H1 (cell line): ENCODE results near the gene AAR2. TPM values are rescaled to one million over a fixed set of nuclear protein-coding genes. Genes with fewer than 3 reads are reported as not detected.

Source experiments
- CTCF ChIA-PET: fragments of 300-600 bp; sonication (Branson Sonifier 250); formaldehyde crosslinking; loops from one replicate; lab custom pipeline; 2021; ENCODE audit not compliant: partially characterized antibody; lab: Charles Lee
- POLR2A ChIA-PET: fragments of 300-600 bp; sonication (Branson Sonifier 250); formaldehyde crosslinking; loops from one replicate; lab custom pipeline; 2021; ENCODE audit warnings: inconsistent platforms; ENCODE audit not compliant: partially characterized antibody; lab: Charles Lee
- DNase-seq, 2 experiments: peaks; one replicate each; pipeline versions ENCODE4 v3.0.0 to v3.0.0-alpha.2; 2010 to 2022; ENCODE audit warnings: low spot score in 2 of 2, low read depth in 1 of 2, mixed read lengths in 1 of 2
- FAIRE-seq: peaks from 2 replicates; lab custom pipeline; 2011; peaks lifted over from hg19 to GRCh38; lab: Jason Lieb, UNC
- H2AFZ ChIP-seq: 2 replicates; pipeline ENCODE4 v1.8.1; 2012; ENCODE audit warnings: low read length, inconsistent platforms
- H2AK5ac ChIP-seq: 2 replicates; pipeline ENCODE4 v1.6.1; 2013; ENCODE audit warnings: low read depth, low read length
- H2BK120ac ChIP-seq: replicated peaks from 2 replicates; pipeline ENCODE3; 2013; ENCODE audit warnings: low read depth, low read length, inconsistent platforms
- H2BK12ac ChIP-seq: 2 replicates; pipeline ENCODE4 v1.6.1; 2013; ENCODE audit warnings: low read depth, low read length
- H2BK15ac ChIP-seq: 2 replicates; pipeline ENCODE4 v1.6.1; 2013; ENCODE audit warnings: low read length
- H2BK20ac ChIP-seq: 2 replicates; pipeline ENCODE4 v1.6.1; 2013; ENCODE audit warnings: low read length
- H2BK5ac ChIP-seq: 2 replicates; pipeline ENCODE4 v1.6.1; 2013; ENCODE audit warnings: low read depth, low read length
- H3K14ac ChIP-seq: 2 replicates; pipeline ENCODE4 v1.6.1; 2013; ENCODE audit warnings: inconsistent platforms; ENCODE audit not compliant: insufficient read length
- H3K18ac ChIP-seq: 2 replicates; pipeline ENCODE4 v1.6.1; 2013; ENCODE audit warnings: low read length; ENCODE audit errors: extremely low read depth
- H3K23ac ChIP-seq: 2 replicates; pipeline ENCODE4 v1.6.1; 2013; ENCODE audit warnings: inconsistent platforms; ENCODE audit not compliant: insufficient read length
- H3K23me2 ChIP-seq: 2 replicates; pipeline ENCODE4 v1.6.1; 2013; ENCODE audit warnings: low read depth, low read length
- H3K27ac ChIP-seq: 2 replicates; pipeline ENCODE4 v1.6.1; 2011; ENCODE audit warnings: low read depth, low read length, inconsistent platforms
- H3K27me3 ChIP-seq, 4 experiments: replicated peaks in 1 of 4; 1 replicate in 1 of 4; 2 replicates in 3 of 4; pipeline versions ENCODE4 v1.6.1 to v1.8.1; 2011 to 2013; ENCODE audit warnings: low read length in 3 of 4, mild to moderate bottlenecking in 3 of 4, inconsistent platforms in 2 of 4, mixed read lengths in 2 of 4, moderate library complexity in 1 of 4; ENCODE audit not compliant: control insufficient read depth in 3 of 4, insufficient read depth in 3 of 4; ENCODE audit errors: extremely low read depth in 1 of 4
- H3K36me3 ChIP-seq, 4 experiments: 2 replicates each; pipeline versions ENCODE4 v1.6.1 to v1.8.1; 2011 to 2013; ENCODE audit warnings: mild to moderate bottlenecking in 4 of 4, low read length in 3 of 4, moderate library complexity in 2 of 4, control low read depth in 1 of 4, inconsistent platforms in 1 of 4; ENCODE audit not compliant: insufficient read depth in 4 of 4, control insufficient read depth in 2 of 4
- H3K4ac ChIP-seq: replicated peaks from 2 replicates; pipeline ENCODE3; 2013; ENCODE audit warnings: low read length, low read depth, mixed read lengths, inconsistent platforms; ENCODE audit not compliant: insufficient read length
- H3K4me1 ChIP-seq, 4 experiments: replicated peaks in 1 of 4; 1 replicate in 1 of 4; 2 replicates in 3 of 4; pipeline versions ENCODE4 v1.6.1 to v1.8.1; 2011 to 2013; ENCODE audit warnings: low read length in 3 of 4, inconsistent platforms in 2 of 4, mixed read lengths in 1 of 4; ENCODE audit not compliant: insufficient read depth in 4 of 4, control insufficient read depth in 3 of 4
- H3K4me2 ChIP-seq, 2 experiments: 2 replicates each; pipeline versions ENCODE4 v1.6.1 to v1.8.1; 2011 to 2013; ENCODE audit warnings: low read depth in 2 of 2, low read length in 2 of 2, control low read depth in 1 of 2, inconsistent platforms in 1 of 2, mild to moderate bottlenecking in 1 of 2; ENCODE audit not compliant: insufficient read depth in 1 of 2
- H3K4me3 ChIP-seq, 4 experiments: fragments of 200-600, 300-600 bp in 1 of 4; sonication (generic), shearing (Covaris generic), sonication (Bioruptor Twin) in 1 of 4; 2 replicates each; pipeline versions ENCODE4 v1.5.1 to v1.8.1; 2011 to 2016; ENCODE audit warnings: low read length in 4 of 4, low read depth in 3 of 4, control low read depth in 2 of 4, inconsistent platforms in 2 of 4, mild to moderate bottlenecking in 2 of 4, mixed read lengths in 1 of 4, moderate library complexity in 1 of 4; ENCODE audit not compliant: insufficient read depth in 2 of 4; ENCODE audit errors: extremely low read depth in 1 of 4
- H3K56ac ChIP-seq: replicated peaks from 2 replicates; pipeline ENCODE3; 2013; ENCODE audit warnings: low read depth, mild to moderate bottlenecking, mixed read lengths, low read length, inconsistent platforms; ENCODE audit not compliant: insufficient read length
- H3K79me1 ChIP-seq: 2 replicates; pipeline ENCODE4 v1.6.1; 2013; ENCODE audit warnings: low read depth, low read length, control low read depth
- H3K79me2 ChIP-seq, 2 experiments: 2 replicates each; pipeline versions ENCODE4 v1.6.1 to v1.8.1; 2012 to 2013; ENCODE audit warnings: low read length in 2 of 2, mild to moderate bottlenecking in 2 of 2, inconsistent platforms in 1 of 2; ENCODE audit not compliant: insufficient read depth in 2 of 2, control insufficient read depth in 1 of 2
- H3K9ac ChIP-seq, 4 experiments: replicated peaks in 1 of 4; 1 replicate in 1 of 4; 2 replicates in 3 of 4; pipeline versions ENCODE4 v1.6.1 to v1.8.1; 2011 to 2013; ENCODE audit warnings: low read depth in 3 of 4, low read length in 3 of 4, control low read depth in 2 of 4, mild to moderate bottlenecking in 2 of 4, moderate library complexity in 2 of 4, inconsistent platforms in 1 of 4; ENCODE audit errors: extremely low read depth in 1 of 4
- H3K9me3 ChIP-seq, 2 experiments: 2 replicates each; pipeline versions ENCODE4 v1.6.1 to v1.8.1; 2012 to 2013; ENCODE audit warnings: mild to moderate bottlenecking in 2 of 2, moderate library complexity in 2 of 2, control low read depth in 1 of 2, inconsistent platforms in 1 of 2, low read depth in 1 of 2, low read length in 1 of 2, mixed read lengths in 1 of 2; ENCODE audit not compliant: insufficient read depth in 2 of 2
- H4K20me1 ChIP-seq, 2 experiments: replicated peaks in 1 of 2; 2 replicates each; pipeline versions ENCODE3 to v1.8.1; 2011 to 2013; ENCODE audit warnings: inconsistent platforms in 2 of 2, low read length in 2 of 2, mild to moderate bottlenecking in 1 of 2; ENCODE audit not compliant: insufficient read depth in 2 of 2, control insufficient read depth in 1 of 2
- H4K5ac ChIP-seq: 2 replicates; pipeline ENCODE4 v1.6.1; 2013; ENCODE audit warnings: low read length, low read depth, mixed read lengths, inconsistent platforms; ENCODE audit not compliant: insufficient read length
- H4K8ac ChIP-seq: 2 replicates; pipeline ENCODE4 v1.8.0; 2013; ENCODE audit warnings: mild to moderate bottlenecking, moderate library complexity, low read length, inconsistent platforms; ENCODE audit not compliant: insufficient read depth; ENCODE audit errors: extremely low read depth
- H4K91ac ChIP-seq: replicated peaks from 2 replicates; pipeline ENCODE3; 2013; ENCODE audit warnings: low read length, mixed read lengths, inconsistent platforms; ENCODE audit not compliant: insufficient read length
- BACH1 ChIP-seq: IDR thresholded peaks from 2 replicates; pipeline ENCODE4 v1.6.1; 2012; ENCODE audit warnings: low read length, improper control_type of control experiment
- CBX5 ChIP-seq: fragments of 300-800, 300-1000 bp; sonication (generic); IDR thresholded peaks from 2 replicates; pipeline ENCODE4 v1.7.1; 2016; ENCODE audit warnings: antibody characterized with exemption, low read length, low read depth
- CBX8 ChIP-seq: fragments of 300-800, 300-1000 bp; sonication (generic); IDR thresholded peaks from 2 replicates; pipeline ENCODE4 v1.7.1; 2016; ENCODE audit warnings: low read depth, low read length, borderline replicate concordance
- CEBPB ChIP-seq: IDR thresholded peaks from 2 replicates; pipeline ENCODE4 v1.6.1; 2012; ENCODE audit warnings: low read depth, low read length
- EZH2 ChIP-seq: fragments of 200-600 bp; sonication (generic); IDR thresholded peaks from 2 replicates; pipeline ENCODE4 v1.7.1; 2012; ENCODE audit warnings: low read depth, mild to moderate bottlenecking, moderate library complexity, low read length, inconsistent platforms; ENCODE audit not compliant: severe bottlenecking
- JUND ChIP-seq: IDR thresholded peaks from 2 replicates; pipeline ENCODE4 v1.6.1; 2011; ENCODE audit warnings: mild to moderate bottlenecking, improper control_type of control experiment, low read length
- PHF8 ChIP-seq: fragments of 200-600 bp; sonication (generic); conservative IDR thresholded peaks from 2 replicates; pipeline ENCODE4 v1.7.1; 2012; ENCODE audit warnings: low read depth, mild to moderate bottlenecking, inconsistent platforms, low read length, moderate library complexity
- SP1 ChIP-seq: IDR thresholded peaks from 2 replicates; pipeline ENCODE4 v1.6.1; 2011; ENCODE audit warnings: low read depth, low read length
- SP2 ChIP-seq: IDR thresholded peaks from 2 replicates; pipeline ENCODE4 v1.6.1; 2012; ENCODE audit warnings: mild to moderate bottlenecking, low read length, inconsistent platforms
- TAF7 ChIP-seq: optimal IDR thresholded peaks from 2 replicates; pipeline ENCODE3; 2011; ENCODE audit warnings: low read depth, mild to moderate bottlenecking, inconsistent platforms, low read length, moderate library complexity, borderline replicate concordance
- TCF12 ChIP-seq: IDR thresholded peaks from 2 replicates; pipeline ENCODE4 v1.6.1; 2011; ENCODE audit warnings: low read depth, mild to moderate bottlenecking, low read length
- TEAD4 ChIP-seq: IDR thresholded peaks from 2 replicates; pipeline ENCODE4 v1.6.1; 2012; ENCODE audit warnings: low read depth, low read length, inconsistent platforms, mixed read lengths
- WGBS, 2 experiments: shearing (Covaris generic) in 1 of 2; methylation state at CpG; one replicate each; pipeline versions ENCODE4 v1.1.6 to v1.1.7; 2013 to 2015; ENCODE audit warnings: low lambda C conversion rate in 2 of 2, mixed read lengths in 2 of 2, inconsistent platforms in 1 of 2, low coverage in 1 of 2, missing lambda C conversion rate in 1 of 2; ENCODE audit not compliant: insufficient replicate concordance in 2 of 2, insufficient coverage in 1 of 2, insufficient read length in 1 of 2; ENCODE audit errors: extremely low coverage in 1 of 2, missing lambda C conversion rate in 1 of 2; 5-methylcytosine and 5-hydroxymethylcytosine counted together
- polyA plus RNA-seq, 7 experiments: library from polyadenylated mRNA; depleted of rRNA in 3 of 7; stranded (reverse) in 5 of 7; unstranded in 2 of 7; fragments of >200 nt in 5 of 7; fragments of 200-250 nt in 2 of 7; gene quantifications; 1 replicate in 5 of 7; 2 replicates in 1 of 7; 4 replicates in 1 of 7; pipeline versions ENCODE4 v1.2.1 to v1.2.3, GENCODE V29; 2011 to 2013; ENCODE audit warnings: missing spikeins in 2 of 7, mixed read lengths in 2 of 7
- total RNA-seq: library from RNA; stranded (reverse); fragmentation: NEBNext Ultra II Directional; extraction: Animal tissue kit (Norgen Biotek cat#: 25700); gene quantifications from 2 replicates; pipeline ENCODE4 v1.2.1, GENCODE V29; 2021

Gene AAR2
- total and polyA plus RNA-seq, 2 of the 8 experiments (the other 6 are each of a cell fraction or from before 2014, with no cell fraction given): 25.5 to 36.1 TPM

GRCh38 chr20:36297656-36298055 is 61.4 kb downstream of the AAR2 start:
- WGBS, 2 experiments: 75% methylated on average over 5 of the region's 5 CpGs; no CpG with 5 or more reads in 1 of the 2 experiments
- H3K4me2 ChIP-seq: no peak overlapping the region
- TF ChIP-seq CBX8 (no peak), TCF12 (no peak), SP1 (no peak), PHF8 (no peak), BACH1 (no peak), CEBPB (no peak), EZH2 (no peak), SP2 (no peak), CBX5 (no peak), TEAD4 (no peak), TAF7 (no peak), JUND (no peak)
- TF ChIP-seq, all 59 proteins: peak for 0
- ChIA-PET CTCF (interaction anchor here (1.0 to 1.6 kb wide), 2 partner anchors 30 to 141 kb away, joined by 3 read pairs; no protein-coding TSS in a partner anchor), POLR2A (no interaction called here)
- no peak overlapping the region for H3K4ac ChIP-seq
- no peak overlapping the region for H3K27ac ChIP-seq
- no peak overlapping the region for H3K23ac ChIP-seq
- H3K4me3 ChIP-seq: no peak overlapping the region
- H3K14ac ChIP-seq: no peak overlapping the region
- H2BK12ac ChIP-seq: no peak overlapping the region
- no peaks in the 10 kb centered on the region for H3K79me2 ChIP-seq
- no peak overlapping the region for H2AK5ac ChIP-seq
- no peak overlapping the region for H4K91ac ChIP-seq
- FAIRE-seq: no peak
- no peak overlapping the region for H2BK15ac ChIP-seq
- no peak overlapping the region; the same call in 1 of the 2 replicates for H4K8ac ChIP-seq
- H2BK120ac ChIP-seq: no peak overlapping the region
- H2BK5ac ChIP-seq: no peak overlapping the region
- no peak overlapping the region for H3K18ac ChIP-seq
- no peak overlapping the region for H2BK20ac ChIP-seq
- no peak for DNase-seq
- H4K20me1 ChIP-seq: peaks cover 0 to 5% of the 10 kb centered on the region in 2 experiments
- no peaks in the 10 kb centered on the region for H3K9me3 ChIP-seq
- H2AFZ ChIP-seq: no peak overlapping the region
- no peaks in the 10 kb centered on the region for H3K79me1 ChIP-seq
- H3K9ac ChIP-seq: no peak overlapping the region
- no peaks in the 10 kb centered on the region for H3K23me2 ChIP-seq
- H3K36me3 ChIP-seq: no peaks in the 10 kb centered on the region
- H3K4me1 ChIP-seq: no peaks in the 10 kb centered on the region
- no peak overlapping the region for H4K5ac ChIP-seq
- H3K56ac ChIP-seq: no peak overlapping the region
- H3K27me3 ChIP-seq: no peaks in the 10 kb centered on the region
